GM10266 (cell line): ENCODE data around the gene COBL.

Experiments
- DNase-seq: peaks from one replicate; pipeline ENCODE4 v3.0.0; 2012; ENCODE audit errors: extremely low spot score
- CTCF ChIP-seq: IDR thresholded peaks from 2 replicates; pipeline ENCODE4 v1.5.1; 2012; ENCODE audit warnings: mild to moderate bottlenecking, low read depth; ENCODE audit not compliant: control insufficient read depth, insufficient read depth; ENCODE audit errors: missing control alignments

The COBL gene

GRCh38 chr7:51016546-51016945 is 300.1 kb downstream of the COBL start:
- no peak for TF ChIP-seq CTCF
- no peak for DNase-seq

GRCh38 chr7:51015581-51015980 is 301.0 kb downstream of the COBL start:
- DNase-seq = no peak
- TF ChIP-seq CTCF = no peak

- no peak for DNase-seq
- TF ChIP-seq CTCF = no peak
Observed at GRCh38 chr7:51014811-51015210, 301.8 kb downstream of the COBL start.

GRCh38 chr7:51013861-51014511 is 302.6 kb downstream of the COBL start:
- DNase-seq = no peak
- TF ChIP-seq CTCF = no peak

- no peak for DNase-seq
- no peak for TF ChIP-seq CTCF
Observed at GRCh38 chr7:51013218-51013786, 303.3 kb downstream of the COBL start.

GRCh38 chr7:51012569-51013217 is 303.9 kb downstream of the COBL start:
- DNase-seq = no peak
- no peak for TF ChIP-seq CTCF
